Upper lobe of left lung (tissue), 4 donors: ENCODE measurements around the gene AMZ1.

ENCODE experiments used
- POLR2A ChIP-seq, 4 donors: fragments of 450-650 bp; IDR thresholded peaks; one replicate each; pipeline ENCODE4 v1.5.1; 2016 to 2017; ENCODE audit warnings: antibody characterized with exemption in 4 of 4, mild to moderate bottlenecking in 2 of 4
- POLR2AphosphoS5 ChIP-seq, 2 donors: sonication (generic); formaldehyde crosslinking; IDR thresholded peaks; one replicate each; pipeline ENCODE4 v1.5.1; 2017; ENCODE audit warnings: antibody characterized with exemption in 2 of 2

GRCh38 chr7:2688409-2689342, 674 bp downstream of the AMZ1 start:
- TF ChIP-seq POLR2A (IDR thresholded peaks at IDR 0.05) (no peak), POLR2AphosphoS5 (IDR thresholded peaks at IDR 0.05) (no peak)
